RWPE1 (cell line): ENCODE measurements around the gene PIK3CD.

Source experiments
- CTCF ChIA-PET: fragments of 350-600 bp; sonication (Branson Sonifier 250); formaldehyde crosslinking; extraction: SDS; loops from one replicate; lab custom pipeline; 2021; lab: Yijun Ruan, JAX
- POLR2A ChIA-PET: fragments of 400-600 bp; formaldehyde crosslinking; extraction: SDS; loops from one replicate; lab custom pipeline; 2020; ENCODE audit warnings: antibody characterized with exemption; ENCODE audit not compliant: low non-redundant PET; lab: Yijun Ruan, JAX
- DNase-seq: peaks from one replicate; pipeline ENCODE4 v3.0.0; 2012; ENCODE audit warnings: low spot score
- H3K27ac ChIP-seq: fragments of 450-650 bp; 2 replicates; pipeline ENCODE4 v1.5.1; 2017
- CTCF ChIP-seq: fragments of 450-650 bp; conservative IDR thresholded peaks from 2 replicates; pipeline ENCODE4 v1.5.1; 2017; ENCODE audit warnings: low read depth, mild to moderate bottlenecking

Gene PIK3CD

GRCh38 chr1:9724706-9725476 is 73.4 kb downstream of the PIK3CD start:
- POLR2A ChIA-PET = no interaction called here
- peak; percentile 71 for DNase-seq
- CTCF ChIA-PET = interaction anchor here (0.6 to 1.3 kb wide), 5 partner anchors 9 to 103 kb away, joined by 3 to 5 read pairs (median 4); no protein-coding TSS in a partner anchor
- peak; percentile 88 for TF ChIP-seq CTCF
- peak overlapping the region; percentile 46 for H3K27ac ChIP-seq

GRCh38 chr1:9726406-9726805 is 74.9 kb downstream of the PIK3CD start:
- ChIA-PET POLR2A (no interaction called here), CTCF (interaction anchor here (0.7 to 1.8 kb wide), 2 partner anchors 12 to 100 kb away, joined by 5 to 6 read pairs; no protein-coding TSS in a partner anchor)
- peak overlapping the region; percentile 46 for H3K27ac ChIP-seq

GRCh38 chr1:9726905-9727595 is 75.5 kb downstream of the PIK3CD start:
- ChIA-PET POLR2A (interaction anchor here (0.5 kb wide), 1 partner anchor 19 kb away, joined by 4 read pairs; no protein-coding TSS in a partner anchor), CTCF (interaction anchor here (0.7 to 1.8 kb wide), 2 partner anchors 11 to 100 kb away, joined by 5 to 6 read pairs; no protein-coding TSS in a partner anchor)
- peak overlapping the region; percentile 46 for H3K27ac ChIP-seq
- TF ChIP-seq CTCF = no peak
- no peak for DNase-seq

More at GRCh38 chr1:9726406-9726805, 74.9 kb downstream of the PIK3CD start:
- TF ChIP-seq CTCF = no peak
- no peak for DNase-seq

- TF ChIP-seq CTCF = no peak
- CTCF ChIA-PET = no interaction called here
- no peak for DNase-seq
- peak overlapping the region; percentile 46 for H3K27ac ChIP-seq
- POLR2A ChIA-PET = no interaction called here
Observed at GRCh38 chr1:9728451-9729295, 77.1 kb downstream of the PIK3CD start.

GRCh38 chr1:9729523-9729922 is 78.0 kb downstream of the PIK3CD start:
- POLR2A ChIA-PET = no interaction called here

More at GRCh38 chr1:9729523-9729922, 78.0 kb downstream of the PIK3CD start:
- H3K27ac ChIP-seq = peak overlapping the region; percentile 46
- TF ChIP-seq CTCF = no peak
- no peak for DNase-seq
- CTCF ChIA-PET = interaction anchor here (0.7 kb wide), 1 partner anchor 80 kb away, joined by 7 read pairs; no protein-coding TSS in a partner anchor
